ENCODE data around the gene EPAS1. TPM values are rescaled to one million over a fixed set of nuclear protein-coding genes. Genes with fewer than 3 reads are reported as not detected.

Gene EPAS1
- total RNA-seq, 1 donor from 2014 or later = 280 TPM

- no peak for DNase-seq (ENCODE audit: low spot score)
- H3K27me3 Mint-ChIP-seq (ENCODE audit: unreplicated experiment) = peaks cover 5% of the 10 kb centered on the region
- no peaks in the 10 kb centered on the region for H3K9me3 Mint-ChIP-seq (ENCODE audit: unreplicated experiment)
- H3K4me3 Mint-ChIP-seq (ENCODE audit: unreplicated experiment) = no peak overlapping the region
- H3K36me3 Mint-ChIP-seq (ENCODE audit: low read depth, unreplicated experiment) = no peaks in the 10 kb centered on the region
- peaks cover 4% of the 10 kb centered on the region for H3K4me1 Mint-ChIP-seq (ENCODE audit: unreplicated experiment)
- H3K27ac Mint-ChIP-seq (ENCODE audit: unreplicated experiment) = no peak overlapping the region
- no peak for TF ChIP-seq CTCF (IDR thresholded peaks at IDR 0.05; ENCODE audit: unreplicated experiment)
Measured at GRCh38 chr2:46284260-46284659, 12.9 kb upstream of the EPAS1 start.

- no peaks in the 10 kb centered on the region for H3K9me3 Mint-ChIP-seq (ENCODE audit: unreplicated experiment)
- peaks cover 5% of the 10 kb centered on the region for H3K27me3 Mint-ChIP-seq (ENCODE audit: unreplicated experiment)
- H3K36me3 Mint-ChIP-seq (ENCODE audit: low read depth, unreplicated experiment) = no peaks in the 10 kb centered on the region
- H3K4me1 Mint-ChIP-seq (ENCODE audit: unreplicated experiment) = peaks cover 4% of the 10 kb centered on the region
- no peak overlapping the region for H3K27ac Mint-ChIP-seq (ENCODE audit: unreplicated experiment)
- no peak for TF ChIP-seq CTCF (IDR thresholded peaks at IDR 0.05; ENCODE audit: unreplicated experiment)
- H3K4me3 Mint-ChIP-seq (ENCODE audit: unreplicated experiment) = no peak overlapping the region
- no peak for DNase-seq (ENCODE audit: low spot score)
Measured at GRCh38 chr2:46284796-46285195, 12.4 kb upstream of the EPAS1 start.

- no peak for DNase-seq (ENCODE audit: low spot score)
- Mint-ChIP-seq H3K9me3 (ENCODE audit: unreplicated experiment) (no peaks in the 10 kb centered on the region), H3K36me3 (ENCODE audit: low read depth, unreplicated experiment) (no peaks in the 10 kb centered on the region), H3K27me3 (ENCODE audit: unreplicated experiment) (peaks cover 7% of the 10 kb centered on the region), H3K27ac (ENCODE audit: unreplicated experiment) (no peak overlapping the region), H3K4me3 (ENCODE audit: unreplicated experiment) (no peak overlapping the region), H3K4me1 (ENCODE audit: unreplicated experiment) (peaks cover 4% of the 10 kb centered on the region)
- TF ChIP-seq CTCF (IDR thresholded peaks at IDR 0.05; ENCODE audit: unreplicated experiment) = no peak
Measured at GRCh38 chr2:46286715-46287114, 10.5 kb upstream of the EPAS1 start.

- H3K9me3 Mint-ChIP-seq (ENCODE audit: unreplicated experiment) = no peaks in the 10 kb centered on the region
- DNase-seq (ENCODE audit: low spot score) = no peak
- no peak overlapping the region for H3K27ac Mint-ChIP-seq (ENCODE audit: unreplicated experiment)
- H3K36me3 Mint-ChIP-seq (ENCODE audit: low read depth, unreplicated experiment) = no peaks in the 10 kb centered on the region
- no peak for TF ChIP-seq CTCF (IDR thresholded peaks at IDR 0.05; ENCODE audit: unreplicated experiment)
- peaks cover 3% of the 10 kb centered on the region for H3K27me3 Mint-ChIP-seq (ENCODE audit: unreplicated experiment)
- peaks cover 7% of the 10 kb centered on the region for H3K4me1 Mint-ChIP-seq (ENCODE audit: unreplicated experiment)
- H3K4me3 Mint-ChIP-seq (ENCODE audit: unreplicated experiment) = no peak overlapping the region
Measured at GRCh38 chr2:46290078-46290477, 7.1 kb upstream of the EPAS1 start.

GRCh38 chr2:46293466-46293865 lies 3.7 kb upstream of the EPAS1 start:
- H3K27me3 Mint-ChIP-seq (ENCODE audit: unreplicated experiment) = peaks cover 11% of the 10 kb centered on the region
- no peak for TF ChIP-seq CTCF (IDR thresholded peaks at IDR 0.05; ENCODE audit: unreplicated experiment)
- H3K4me3 Mint-ChIP-seq (ENCODE audit: unreplicated experiment) = no peak overlapping the region
- H3K4me1 Mint-ChIP-seq (ENCODE audit: unreplicated experiment) = peaks cover 15% of the 10 kb centered on the region
- no peak overlapping the region for H3K27ac Mint-ChIP-seq (ENCODE audit: unreplicated experiment)
- DNase-seq (ENCODE audit: low spot score) = no peak
- H3K9me3 Mint-ChIP-seq (ENCODE audit: unreplicated experiment) = no peaks in the 10 kb centered on the region
- peaks cover 4% of the 10 kb centered on the region for H3K36me3 Mint-ChIP-seq (ENCODE audit: low read depth, unreplicated experiment)

Measured in endothelial cell (in vitro differentiated cells).